GM19324 (cell line): ENCODE results near the gene PAX4.
A peak's percentile ranks its signal among the peaks of the same experiment; 100 is the strongest.
"Not testable (repeated sequence)": the region's sequence is repeated elsewhere in the genome, so short reads cannot be mapped to it uniquely, and the experiment has no call there.

Experiments
- ATAC-seq: cut with Tn5 transposase; IDR thresholded peaks from one replicate; pipeline ENCODE4 v1.9.1; 2021; ENCODE audit warnings: mild to moderate bottlenecking, moderate library complexity; ENCODE audit not compliant: unreplicated experiment, low FRiP score

PAX4 gene

GRCh38 chr7:127587663-127588018, 30.3 kb downstream of the PAX4 start:
- ATAC-seq: no peak

- ATAC-seq: no peak
Measured at GRCh38 chr7:127586346-127586745, 31.6 kb downstream of the PAX4 start.

GRCh38 chr7:127585044-127585953, 32.6 kb downstream of the PAX4 start, which contains the start of gene GCC1:
TSS of gene GCC1 (minus strand) at chr7:127585596. CDS start at chr7:127585182, 414 bp downstream.
- peak; percentile 83 for ATAC-seq

GRCh38 chr7:127584648-127585043, 33.3 kb downstream of the PAX4 start:
- no peak for ATAC-seq

DNA sequence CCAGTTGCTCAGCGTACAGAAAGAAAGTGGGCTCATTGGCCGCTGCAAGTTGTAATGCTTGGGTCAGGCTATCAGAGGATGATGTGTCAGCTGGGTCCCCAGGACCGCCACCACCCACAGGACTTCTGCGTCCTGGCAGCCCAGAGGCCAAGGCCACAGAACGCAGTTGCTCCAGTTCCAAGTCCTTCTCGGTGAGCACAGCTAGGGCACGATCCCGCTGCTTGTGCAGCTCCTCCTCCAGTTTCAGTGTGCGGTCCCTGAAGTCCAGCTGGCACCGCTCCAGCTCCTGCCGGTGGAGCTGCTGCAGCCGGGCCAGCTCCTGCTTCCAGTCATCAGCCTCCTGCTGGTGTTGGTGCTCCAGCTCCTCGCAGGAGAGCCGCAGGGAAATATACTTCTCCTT, 35.6 kb downstream of the PAX4 start:
- ATAC-seq: no peak

GRCh38 chr7:127581716-127582115, 36.2 kb downstream of the PAX4 start:
- no peak for ATAC-seq

DNA sequence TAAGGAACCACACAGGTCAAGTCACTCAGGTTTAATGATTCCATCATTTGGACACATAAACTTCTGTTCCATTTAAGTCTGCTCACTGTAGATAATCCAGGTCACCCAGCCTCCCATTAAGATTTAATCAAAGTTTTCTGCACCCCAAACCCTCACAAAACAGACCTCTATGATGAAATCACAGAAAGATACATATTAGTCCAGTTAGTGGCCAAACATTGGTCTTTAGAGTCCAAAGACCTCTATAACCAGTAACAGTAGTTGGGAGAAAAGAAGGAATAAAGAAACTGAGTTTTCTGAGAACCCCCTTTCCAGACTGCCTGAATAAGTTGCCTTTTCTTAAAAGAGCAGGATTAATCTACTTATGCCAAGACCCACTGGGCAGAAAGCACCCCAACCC, 37.3 kb downstream of the PAX4 start:
- ATAC-seq: no peak

- ATAC-seq: no peak
Measured at GRCh38 chr7:127578711-127579275, 39.1 kb downstream of the PAX4 start.

GRCh38 chr7:127578036-127578684, 39.8 kb downstream of the PAX4 start:
- ATAC-seq: no peak

- no peak for ATAC-seq
Measured at GRCh38 chr7:127571741-127572505, 46.0 kb downstream of the PAX4 start.

GRCh38 chr7:127568034-127568433, 49.9 kb downstream of the PAX4 start:
- ATAC-seq: not testable (repeated sequence)

DNA sequence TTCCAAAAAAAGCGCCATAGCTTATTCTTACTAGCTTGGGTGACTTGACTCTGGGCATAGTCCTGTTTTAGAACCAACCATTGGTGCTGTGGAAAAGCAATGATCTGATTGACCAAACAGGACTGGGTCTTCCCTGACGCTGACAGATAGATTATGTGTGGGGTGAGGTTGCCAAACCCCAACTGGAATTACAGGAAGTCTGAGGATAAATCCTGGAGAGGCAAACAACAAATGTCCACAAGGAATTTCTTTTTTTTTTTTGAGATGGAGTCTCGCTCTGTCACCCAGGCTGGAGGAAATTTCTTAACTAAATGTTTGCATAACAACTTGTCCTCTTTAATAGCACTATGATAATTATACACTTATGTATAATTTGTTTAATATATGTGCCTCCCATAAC, 51.7 kb downstream of the PAX4 start:
- ATAC-seq: no peak
